H9 (cell line): ENCODE results near the gene FAM184A. TPM values are rescaled to one million over a fixed set of nuclear protein-coding genes. Genes with fewer than 3 reads are reported as not detected.

Source experiments
- DNase-seq: peaks from one replicate; pipeline ENCODE4 v3.0.0-alpha.2; 2017
- H2AFZ ChIP-seq: one replicate; pipeline ENCODE4 v1.6.1; 2013; ENCODE audit warnings: mild to moderate bottlenecking, low read length, control low read depth, moderate library complexity
- H2AK5ac ChIP-seq: 2 replicates; pipeline ENCODE4 v1.6.1; 2013; ENCODE audit warnings: low read length, control low read depth, mixed read lengths; ENCODE audit not compliant: insufficient read length
- H2BK120ac ChIP-seq: one replicate; pipeline ENCODE4 v1.6.1; 2013; ENCODE audit warnings: low read depth, mild to moderate bottlenecking, low read length, control low read depth, inconsistent platforms; ENCODE audit not compliant: poor library complexity, severe bottlenecking
- H2BK12ac ChIP-seq: 2 replicates; pipeline ENCODE4 v1.6.1; 2013; ENCODE audit warnings: low read length, control low read depth, mixed read lengths, low read depth; ENCODE audit not compliant: insufficient read length
- H2BK15ac ChIP-seq: 2 replicates; pipeline ENCODE4 v1.6.1; 2013; ENCODE audit warnings: low read depth, low read length, control low read depth
- H2BK20ac ChIP-seq: one replicate; pipeline ENCODE4 v1.6.1; 2013; ENCODE audit warnings: low read depth, mild to moderate bottlenecking, low read length, control low read depth, inconsistent platforms; ENCODE audit not compliant: poor library complexity, severe bottlenecking
- H2BK5ac ChIP-seq: 2 replicates; pipeline ENCODE4 v1.6.1; 2013; ENCODE audit warnings: low read length, control low read depth, mixed read lengths; ENCODE audit not compliant: insufficient read length
- H3K14ac ChIP-seq: 2 replicates; pipeline ENCODE4 v1.6.1; 2013; ENCODE audit warnings: low read length, control low read depth; ENCODE audit not compliant: insufficient read depth
- H3K18ac ChIP-seq: 2 replicates; pipeline ENCODE4 v1.6.1; 2013; ENCODE audit warnings: low read depth, mild to moderate bottlenecking, mixed read lengths, low read length, control low read depth; ENCODE audit not compliant: insufficient read length
- H3K23ac ChIP-seq: 2 replicates; pipeline ENCODE4 v1.6.1; 2013; ENCODE audit warnings: low read length, control low read depth, mixed read lengths, low read depth; ENCODE audit not compliant: insufficient read length
- H3K23me2 ChIP-seq: 2 replicates; pipeline ENCODE4 v1.6.1; 2013; ENCODE audit warnings: low read depth, mild to moderate bottlenecking, mixed read lengths, low read length, control low read depth; ENCODE audit not compliant: insufficient read length, poor library complexity, severe bottlenecking
- H3K27ac ChIP-seq: 2 replicates; pipeline ENCODE4 v1.5.1; 2013; ENCODE audit warnings: low read length, control low read depth, mixed read lengths, low read depth; ENCODE audit not compliant: insufficient read length
- H3K27me3 ChIP-seq: 2 replicates; pipeline ENCODE4 v1.6.1; 2013; ENCODE audit warnings: low read length, control low read depth, inconsistent platforms; ENCODE audit not compliant: insufficient read depth
- H3K4ac ChIP-seq: 2 replicates; pipeline ENCODE4 v1.6.1; 2013; ENCODE audit warnings: low read depth, mild to moderate bottlenecking, control low read depth, inconsistent platforms, low read length, moderate library complexity
- H3K4me1 ChIP-seq: 2 replicates; pipeline ENCODE4 v1.6.1; 2013; ENCODE audit warnings: low read length, control low read depth, inconsistent platforms; ENCODE audit not compliant: insufficient read depth
- H3K4me2 ChIP-seq: 2 replicates; pipeline ENCODE4 v1.6.1; 2013; ENCODE audit warnings: low read length, control low read depth, mixed read lengths; ENCODE audit not compliant: insufficient read length, insufficient read depth
- H3K56ac ChIP-seq: 2 replicates; pipeline ENCODE4 v1.6.1; 2013; ENCODE audit warnings: low read depth, mild to moderate bottlenecking, mixed read lengths, low read length, control low read depth; ENCODE audit not compliant: insufficient read length
- H3K79me1 ChIP-seq: 2 replicates; pipeline ENCODE4 v1.6.1; 2013; ENCODE audit warnings: low read depth, mild to moderate bottlenecking, moderate library complexity, low read length, control low read depth, inconsistent platforms; ENCODE audit not compliant: insufficient read depth, poor library complexity, severe bottlenecking
- H3K79me2 ChIP-seq: 2 replicates; pipeline ENCODE4 v1.6.1; 2013; ENCODE audit warnings: low read length, control low read depth, inconsistent platforms; ENCODE audit not compliant: insufficient read depth
- H3K9ac ChIP-seq: 2 replicates; pipeline ENCODE4 v1.6.1; 2013; ENCODE audit warnings: low read length, control low read depth, mixed read lengths; ENCODE audit not compliant: insufficient read length; ENCODE audit errors: extremely low read depth
- H3K9me3 ChIP-seq: one replicate; pipeline ENCODE4 v1.6.1; 2013; ENCODE audit warnings: low read depth, low read length, inconsistent platforms; ENCODE audit not compliant: control insufficient read depth
- H3T11ph ChIP-seq: one replicate; pipeline ENCODE4 v1.6.1; 2013; ENCODE audit warnings: mild to moderate bottlenecking, low read length, control low read depth, inconsistent platforms
- H4K20me1 ChIP-seq: one replicate; pipeline ENCODE4 v1.6.1; 2013; ENCODE audit not compliant: control insufficient read depth, insufficient read length, insufficient read depth
- H4K5ac ChIP-seq: 2 replicates; pipeline ENCODE4 v1.6.1; 2013; ENCODE audit warnings: low read depth, mild to moderate bottlenecking, mixed read lengths, low read length, control low read depth; ENCODE audit not compliant: insufficient read length
- H4K8ac ChIP-seq: replicated peaks from 2 replicates; pipeline ENCODE4 v1.6.1; 2013; ENCODE audit warnings: low read length, control low read depth, mixed read lengths, low read depth; ENCODE audit not compliant: insufficient read length
- H4K91ac ChIP-seq: 2 replicates; pipeline ENCODE4 v1.6.1; 2013; ENCODE audit warnings: low read depth, mild to moderate bottlenecking, moderate library complexity, mixed read lengths, low read length, control low read depth; ENCODE audit not compliant: insufficient read length
- H3K27ac Mint-ChIP-seq, 3 experiments: 2 replicates in 2 of 3; 3 replicates in 1 of 3; pipeline ENCODE4 v1.8.0; 2020 to 2021; ENCODE audit warnings: mixed read lengths in 3 of 3, mild to moderate bottlenecking in 1 of 3, moderate library complexity in 1 of 3
- H3K27me3 Mint-ChIP-seq: 2 replicates; pipeline ENCODE4 v1.8.0; 2021; ENCODE audit warnings: low read depth, mild to moderate bottlenecking, moderate library complexity, mixed read lengths
- H3K36me3 Mint-ChIP-seq, 3 experiments: 2 replicates in 2 of 3; 3 replicates in 1 of 3; pipeline ENCODE4 v1.8.0; 2020 to 2021; ENCODE audit warnings: low read depth in 3 of 3, mixed read lengths in 3 of 3; ENCODE audit not compliant: insufficient read depth in 1 of 3
- H3K4me1 Mint-ChIP-seq, 2 experiments: 2 replicates each; pipeline ENCODE4 v1.8.0; 2020; ENCODE audit warnings: mixed read lengths in 2 of 2
- H3K4me3 Mint-ChIP-seq, 2 experiments: 2 replicates in 1 of 2; 3 replicates in 1 of 2; pipeline ENCODE4 v1.8.0; 2020 to 2021; ENCODE audit warnings: mild to moderate bottlenecking in 2 of 2, mixed read lengths in 2 of 2, moderate library complexity in 1 of 2
- H3K9me3 Mint-ChIP-seq, 2 experiments: 2 replicates in 1 of 2; 3 replicates in 1 of 2; pipeline ENCODE4 v1.8.0; 2020; ENCODE audit warnings: mild to moderate bottlenecking in 2 of 2, mixed read lengths in 2 of 2, moderate library complexity in 1 of 2
- WGBS: extraction: QIAGEN DNeasy Blood & Tissue Kit; methylation state at CpG from one replicate; pipeline ENCODE4 v1.1.7; 2013; ENCODE audit warnings: missing lambda C conversion rate, low lambda C conversion rate, mixed read lengths; ENCODE audit not compliant: insufficient read length; ENCODE audit errors: extremely low coverage; 5-methylcytosine and 5-hydroxymethylcytosine counted together
- total RNA-seq: library from RNA; stranded (reverse); gene quantifications from 2 replicates; pipeline ENCODE4 v1.2.1, GENCODE V29; 2021
- TF ChIP-seq, protein P1 (sequence below): fragments of 200-600 bp; sonication (generic); conservative IDR thresholded peaks from 3 replicates; pipeline ENCODE4 v1.8.0; 2021; ENCODE audit warnings: antibody characterized with exemption, mild to moderate bottlenecking

FAM184A gene
- total RNA-seq, 1 experiment from 2014 or later = 11.4 TPM

- Mint-ChIP-seq H3K4me1 (peaks cover 62 to 63% of the 10 kb centered on the region in 2 experiments), H3K4me3 (peak overlapping the region in 1 of 2 experiments; percentile 58; a peak in 2 of 5 replicates), H3K27me3 (no peaks in the 10 kb centered on the region), H3K27ac (peak overlapping the region; percentile 81 to 97 (median 92)), H3K9me3 (no peaks in the 10 kb centered on the region), H3K36me3 (peaks cover 0 to 3% (median 0%) of the 10 kb centered on the region in 3 experiments; a peak in 1 of 7 replicates)
- TF ChIP-seq, protein P1, sequence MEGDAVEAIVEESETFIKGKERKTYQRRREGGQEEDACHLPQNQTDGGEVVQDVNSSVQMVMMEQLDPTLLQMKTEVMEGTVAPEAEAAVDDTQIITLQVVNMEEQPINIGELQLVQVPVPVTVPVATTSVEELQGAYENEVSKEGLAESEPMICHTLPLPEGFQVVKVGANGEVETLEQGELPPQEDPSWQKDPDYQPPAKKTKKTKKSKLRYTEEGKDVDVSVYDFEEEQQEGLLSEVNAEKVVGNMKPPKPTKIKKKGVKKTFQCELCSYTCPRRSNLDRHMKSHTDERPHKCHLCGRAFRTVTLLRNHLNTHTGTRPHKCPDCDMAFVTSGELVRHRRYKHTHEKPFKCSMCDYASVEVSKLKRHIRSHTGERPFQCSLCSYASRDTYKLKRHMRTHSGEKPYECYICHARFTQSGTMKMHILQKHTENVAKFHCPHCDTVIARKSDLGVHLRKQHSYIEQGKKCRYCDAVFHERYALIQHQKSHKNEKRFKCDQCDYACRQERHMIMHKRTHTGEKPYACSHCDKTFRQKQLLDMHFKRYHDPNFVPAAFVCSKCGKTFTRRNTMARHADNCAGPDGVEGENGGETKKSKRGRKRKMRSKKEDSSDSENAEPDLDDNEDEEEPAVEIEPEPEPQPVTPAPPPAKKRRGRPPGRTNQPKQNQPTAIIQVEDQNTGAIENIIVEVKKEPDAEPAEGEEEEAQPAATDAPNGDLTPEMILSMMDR = no peak
- H3K79me1 ChIP-seq = no peaks in the 10 kb centered on the region
- no peak overlapping the region for H3K14ac ChIP-seq
- peaks cover 7% of the 10 kb centered on the region; the same call in 1 of the 2 replicates for H3K27me3 ChIP-seq
- H3K23me2 ChIP-seq = no peaks in the 10 kb centered on the region
- H3K9ac ChIP-seq = no peak overlapping the region
- no peak for DNase-seq
- H3K4ac ChIP-seq = no peak overlapping the region
- H2AFZ ChIP-seq = no peak overlapping the region
- peak overlapping the region; percentile 15 for H3K4me2 ChIP-seq
- H2BK20ac ChIP-seq = no peak overlapping the region
- H4K5ac ChIP-seq = no peak overlapping the region
- no peak overlapping the region for H2BK12ac ChIP-seq
- H2AK5ac ChIP-seq = no peak overlapping the region
- peaks cover 11% of the 10 kb centered on the region for H3K4me1 ChIP-seq
- H4K91ac ChIP-seq = no peak overlapping the region
- no peak overlapping the region for H2BK15ac ChIP-seq
- no CpG with 5 or more reads among the region's 3 CpGs for WGBS
- no peak overlapping the region for H2BK120ac ChIP-seq
- H2BK5ac ChIP-seq = no peak overlapping the region
- H3K79me2 ChIP-seq = no peaks in the 10 kb centered on the region
- H3K23ac ChIP-seq = no peak overlapping the region
- H3K9me3 ChIP-seq = no peaks in the 10 kb centered on the region
- H4K20me1 ChIP-seq = no peaks in the 10 kb centered on the region
- H3K56ac ChIP-seq = no peak overlapping the region
- no peak overlapping the region for H3K27ac ChIP-seq
- H3T11ph ChIP-seq = no peak overlapping the region
- no peak overlapping the region for H3K18ac ChIP-seq
- no peak overlapping the region for H4K8ac ChIP-seq
Measured at GRCh38 chr6:119027465-119027864, 51.0 kb downstream of the FAM184A start.
